PC-3 (cell line): ENCODE data around the gene SIK1. TPM values are rescaled to one million over a fixed set of nuclear protein-coding genes. Genes with fewer than 3 reads are reported as not detected.
"Not testable (repeated sequence)": the region's sequence is repeated elsewhere in the genome, so short reads cannot be mapped to it uniquely, and the experiment has no call there.

Experiments used
- ATAC-seq: fragments of 200-7000 bp; cut with Tn5 transposase; 2 replicates; pipeline ENCODE4 v1.9.1; 2020; ENCODE audit warnings: mild to moderate bottlenecking, moderate library complexity
- BruUV-seq: library from RNA; stranded (reverse); fragments of 400-500 nt; replicated peaks from 2 replicates; lab custom pipeline; 2021; lab: Mats Ljungman, UMichigan
- CTCF ChIA-PET: fragments of 300-600 bp; sonication (Branson Sonifier 250); formaldehyde crosslinking; loops from one replicate; lab custom pipeline; 2022; ENCODE audit warnings: antibody characterized with exemption; lab: Charles Lee
- POLR2A ChIA-PET: fragments of 300-600 bp; sonication (Branson Sonifier 250); formaldehyde crosslinking; loops from one replicate; lab custom pipeline; 2022; ENCODE audit warnings: antibody characterized with exemption; ENCODE audit not compliant: unreplicated experiment; lab: Charles Lee
- DNase-seq: peaks from one replicate; pipeline ENCODE4 v3.0.0-alpha.2; 2015
- H2AFZ ChIP-seq: fragments of 300-600 bp; sonication (generic); 2 replicates; pipeline ENCODE4 v1.6.0; 2016; ENCODE audit warnings: antibody characterized with exemption, low read length
- H3F3A ChIP-seq: fragments of 300-600 bp; sonication (generic); one replicate; pipeline ENCODE4 v1.6.0; 2017; ENCODE audit warnings: antibody characterized with exemption, low read length, control low read depth, mild to moderate bottlenecking; ENCODE audit not compliant: unreplicated experiment
- H3K27ac ChIP-seq: fragments of 300-600 bp; sonication (generic); 2 replicates; pipeline ENCODE4 v1.5.1; 2016; ENCODE audit warnings: mild to moderate bottlenecking, low read length
- H3K27me3 ChIP-seq: fragments of 300-600 bp; sonication (generic); 2 replicates; pipeline ENCODE4 v1.6.1; 2016; ENCODE audit warnings: low read length, mixed read lengths
- H3K36me3 ChIP-seq: fragments of 300-600 bp; sonication (generic); 2 replicates; pipeline ENCODE4 v1.6.1; 2016; ENCODE audit warnings: low read depth, mixed run types, low read length, mixed read lengths
- H3K4me1 ChIP-seq: fragments of 300-600 bp; sonication (generic); 2 replicates; pipeline ENCODE4 v1.5.1; 2016; ENCODE audit warnings: low read length; ENCODE audit not compliant: insufficient read depth
- H3K4me2 ChIP-seq: fragments of 300-600 bp; sonication (generic); 2 replicates; pipeline ENCODE4 v1.6.0; 2016; ENCODE audit warnings: low read length
- H3K4me3 ChIP-seq: fragments of 300-600 bp; sonication (generic); 2 replicates; pipeline ENCODE4 v1.5.1; 2016; ENCODE audit warnings: mild to moderate bottlenecking, low read length, mixed read lengths
- H3K79me2 ChIP-seq: fragments of 300-600 bp; sonication (generic); 2 replicates; pipeline ENCODE4 v1.6.1; 2017; ENCODE audit warnings: low read length, mixed read lengths
- H3K9ac ChIP-seq: fragments of 300-600 bp; sonication (generic); 2 replicates; pipeline ENCODE4 v1.6.0; 2016; ENCODE audit warnings: mild to moderate bottlenecking, low read length
- H3K9me2 ChIP-seq: fragments of 300-600 bp; sonication (generic); replicated peaks from 2 replicates; pipeline ENCODE4 v1.6.1; 2016; ENCODE audit warnings: mixed run types, low read length, mixed read lengths
- H3K9me3 ChIP-seq: fragments of 300-600 bp; sonication (generic); 2 replicates; pipeline ENCODE4 v1.6.1; 2016; ENCODE audit warnings: low read length, mixed read lengths
- H4K20me1 ChIP-seq: fragments of 300-600 bp; sonication (generic); 2 replicates; pipeline ENCODE4 v1.6.1; 2016; ENCODE audit warnings: low read length, mixed read lengths
- intact Hi-C: fragments of 100-400 bp; cut with micrococcal nuclease; formaldehyde crosslinking; loops from 2 replicates; pipeline ENCODE4 v1.9.0; 2023
- total RNA-seq: library from RNA; depleted of rRNA; stranded (reverse); fragments of >200 nt; gene quantifications from 2 replicates; pipeline ENCODE4 v1.2.3, GENCODE V29; 2014

The SIK1 gene
- total RNA-seq, 1 experiment from 2014 or later, result 107 TPM

DNA sequence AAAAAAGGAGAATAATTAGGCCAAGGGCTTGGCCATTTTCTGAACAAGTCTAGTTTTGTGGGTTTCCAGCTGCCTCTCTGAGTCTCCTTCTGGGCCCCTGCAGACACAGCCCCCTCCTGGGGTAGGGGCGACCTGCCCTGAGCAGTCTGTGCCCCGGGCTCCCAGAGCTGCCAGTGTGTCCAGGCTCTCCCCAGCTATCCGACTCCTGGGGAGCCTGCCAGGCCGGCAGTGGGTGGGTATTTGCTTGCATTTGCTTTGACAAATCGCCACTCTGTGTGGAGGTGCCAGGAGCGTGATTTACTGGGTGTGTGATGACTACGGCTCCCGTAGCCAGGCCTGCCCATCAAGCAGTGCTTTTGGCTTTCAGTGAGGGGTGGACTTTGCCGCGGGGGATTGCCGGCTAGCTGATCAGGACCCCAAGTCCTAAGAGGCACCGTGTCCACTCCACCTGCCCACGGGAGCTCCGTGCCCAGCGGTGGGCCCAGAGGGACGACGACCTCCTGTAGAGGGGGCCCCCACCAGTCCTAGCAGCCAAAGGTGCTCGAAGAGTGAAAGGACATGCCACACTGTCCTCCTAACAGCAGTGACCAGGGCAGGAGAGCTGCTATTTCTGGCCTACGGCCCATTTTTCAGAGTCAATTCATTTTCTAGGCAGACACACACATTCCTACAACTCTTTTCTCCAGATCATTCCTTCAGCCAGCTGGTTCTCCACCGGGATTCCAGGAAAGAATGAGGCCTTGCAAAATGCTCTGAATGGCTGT lies 36.7 kb upstream of the SIK1 start:
- H3K27ac ChIP-seq, CTCF ChIA-PET, H3K9me2 ChIP-seq, BruUV-seq, H2AFZ ChIP-seq, POLR2A ChIA-PET, H3K4me1 ChIP-seq, H3K4me2 ChIP-seq, H3K9ac ChIP-seq, H4K20me1 ChIP-seq, H3K4me3 ChIP-seq, H3K27me3 ChIP-seq, H3K36me3 ChIP-seq, H3F3A ChIP-seq, H3K79me2 ChIP-seq, intact Hi-C loops, H3K9me3 ChIP-seq, DNase-seq: not testable (repeated sequence)
- peak; percentile 74 for ATAC-seq

DNA sequence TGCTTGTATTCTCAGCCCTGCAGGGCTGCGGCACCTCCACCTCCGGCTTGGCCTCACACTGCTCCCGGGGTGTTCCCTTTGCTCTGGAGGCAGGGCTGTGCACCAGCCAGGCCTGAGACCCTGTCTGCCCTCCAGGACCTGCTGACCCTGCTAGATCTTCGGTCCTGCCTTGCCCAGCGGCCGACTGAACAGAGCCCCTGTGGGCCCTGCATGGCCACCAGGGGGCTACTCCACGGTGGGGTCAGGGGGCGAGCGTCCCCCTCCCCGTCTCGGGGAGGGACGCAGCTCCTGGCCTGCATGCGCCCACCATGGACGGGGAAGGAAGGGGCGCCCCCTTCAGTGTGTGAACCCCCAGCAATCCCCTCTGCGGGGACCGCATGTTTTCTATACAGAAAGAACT lies 36.0 kb upstream of the SIK1 start:
- DNase-seq, CTCF ChIA-PET, BruUV-seq, ATAC-seq, H3K9ac ChIP-seq, H3K9me3 ChIP-seq, POLR2A ChIA-PET, H3F3A ChIP-seq, H2AFZ ChIP-seq, H3K79me2 ChIP-seq, H3K4me2 ChIP-seq, H3K4me3 ChIP-seq, H3K4me1 ChIP-seq, H3K27me3 ChIP-seq, H3K9me2 ChIP-seq, H3K36me3 ChIP-seq, H4K20me1 ChIP-seq, intact Hi-C loops, H3K27ac ChIP-seq: not testable (repeated sequence)

DNA sequence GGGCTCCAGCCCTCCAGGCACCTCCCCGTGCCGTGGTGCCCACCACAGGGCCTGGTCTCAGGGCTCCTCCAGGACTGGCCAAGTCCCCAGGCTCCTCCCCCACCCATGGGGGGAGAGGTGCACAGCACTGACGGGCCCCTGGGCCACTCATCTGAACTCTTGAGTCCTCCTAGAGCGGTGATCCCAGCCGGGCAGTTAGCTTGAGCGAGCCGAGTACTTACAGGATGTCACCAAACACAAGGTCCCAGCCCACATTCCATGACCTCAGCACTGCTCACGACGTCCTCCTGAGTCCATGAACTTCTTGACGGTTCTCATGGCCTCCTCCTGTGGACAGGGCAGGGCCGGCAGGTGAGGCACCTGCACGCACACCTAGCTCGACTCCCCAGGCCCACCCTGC lies 33.5 kb upstream of the SIK1 start:
- POLR2A ChIA-PET, BruUV-seq, H3K27ac ChIP-seq, H3K9me2 ChIP-seq, H3K4me2 ChIP-seq, H3K9me3 ChIP-seq, H3K36me3 ChIP-seq, CTCF ChIA-PET, H3F3A ChIP-seq, ATAC-seq, H3K27me3 ChIP-seq, H2AFZ ChIP-seq, H3K9ac ChIP-seq, intact Hi-C loops, H4K20me1 ChIP-seq, H3K4me3 ChIP-seq, H3K4me1 ChIP-seq, DNase-seq, H3K79me2 ChIP-seq: not testable (repeated sequence)

DNA sequence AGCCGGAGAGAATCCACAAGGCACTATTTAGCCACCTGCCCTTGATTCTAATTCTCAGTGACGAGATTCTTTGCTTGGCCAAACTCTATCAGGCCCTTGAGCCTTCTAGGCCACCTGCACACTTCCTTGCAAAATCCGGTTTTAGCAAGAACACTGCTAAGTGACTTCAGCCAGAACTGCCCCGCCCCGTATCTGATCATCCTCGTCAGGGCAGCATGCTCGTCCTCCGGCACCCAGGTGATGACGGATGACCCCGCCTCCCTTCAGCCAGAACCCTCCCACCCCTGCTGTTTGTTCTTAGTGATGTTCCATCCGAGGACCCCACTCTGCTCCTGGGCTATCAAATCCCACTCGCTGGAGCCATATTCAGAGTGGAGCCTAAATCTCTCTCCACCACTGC lies 32.1 kb upstream of the SIK1 start:
- H3K79me2 ChIP-seq, H3K27ac ChIP-seq, H3K4me2 ChIP-seq, H3K9me2 ChIP-seq, POLR2A ChIA-PET, H4K20me1 ChIP-seq, DNase-seq, H3K4me3 ChIP-seq, H2AFZ ChIP-seq, intact Hi-C loops, H3K27me3 ChIP-seq, H3K9ac ChIP-seq, H3K4me1 ChIP-seq, BruUV-seq, CTCF ChIA-PET, ATAC-seq, H3K9me3 ChIP-seq, H3K36me3 ChIP-seq, H3F3A ChIP-seq: not testable (repeated sequence)

DNA sequence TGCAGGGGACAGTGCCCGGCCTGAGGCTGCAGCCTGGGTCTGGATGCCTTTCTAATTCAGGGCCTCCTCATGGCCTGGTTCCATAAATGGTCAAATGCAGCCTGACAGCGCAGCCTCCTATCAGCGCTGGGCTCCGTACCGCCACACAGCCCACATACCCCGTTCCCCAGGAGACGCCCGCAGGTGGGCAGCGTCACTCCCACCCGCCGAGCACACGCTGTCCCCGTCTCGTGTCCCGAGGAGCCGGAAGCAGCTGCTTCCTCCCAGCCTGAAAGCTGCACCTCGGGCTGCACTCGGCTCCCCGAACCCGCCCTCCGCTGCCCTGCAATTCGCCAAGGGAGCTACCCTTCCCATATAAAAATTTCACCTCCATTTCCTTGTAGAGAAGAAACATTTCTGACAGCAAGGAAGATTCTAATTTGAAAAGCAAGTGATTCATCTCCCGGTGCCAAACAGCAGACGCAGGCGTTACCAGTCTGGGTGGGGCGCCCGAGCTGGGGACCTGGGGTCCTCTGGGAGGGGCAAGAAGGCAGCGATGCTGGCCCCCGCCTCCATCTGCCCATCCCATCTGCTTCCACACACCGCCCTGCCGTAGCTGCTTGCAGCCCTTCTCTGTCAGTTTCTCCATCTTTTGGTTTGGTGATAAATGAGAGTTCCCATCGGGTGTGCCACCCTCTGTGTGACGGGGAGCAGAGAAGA lies 29.8 kb upstream of the SIK1 start:
- ATAC-seq, H3K4me1 ChIP-seq, H4K20me1 ChIP-seq, H3K27me3 ChIP-seq, H3K9me3 ChIP-seq, H3K9me2 ChIP-seq, intact Hi-C loops, H3K79me2 ChIP-seq, H3F3A ChIP-seq, POLR2A ChIA-PET, H3K36me3 ChIP-seq, CTCF ChIA-PET, H3K9ac ChIP-seq, H2AFZ ChIP-seq, DNase-seq, BruUV-seq, H3K27ac ChIP-seq, H3K4me2 ChIP-seq, H3K4me3 ChIP-seq: not testable (repeated sequence)

DNA sequence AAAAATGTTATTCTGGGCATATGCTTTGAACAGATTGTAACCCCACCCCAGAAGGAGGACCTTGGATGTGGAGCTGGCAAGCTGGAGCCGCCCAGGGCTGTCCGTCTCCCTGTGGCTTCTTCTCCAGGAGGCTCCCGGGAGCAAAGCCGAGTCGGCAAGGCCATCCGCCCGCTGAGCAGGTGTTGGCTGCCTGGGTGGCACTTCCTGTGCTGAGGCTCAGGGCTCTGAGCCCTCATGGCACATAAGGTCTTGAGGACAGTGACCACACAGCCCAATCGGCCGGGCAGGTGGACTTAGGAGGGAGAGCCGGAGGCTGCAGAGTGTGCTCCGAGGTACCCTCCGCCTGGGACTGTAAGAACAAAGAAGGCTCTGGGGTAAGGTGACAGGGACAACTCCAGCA lies 28.8 kb upstream of the SIK1 start:
- H3K27ac ChIP-seq, BruUV-seq, H3K36me3 ChIP-seq, H3K9me2 ChIP-seq, H3K79me2 ChIP-seq, H3K9ac ChIP-seq, H4K20me1 ChIP-seq, CTCF ChIA-PET, DNase-seq, H3F3A ChIP-seq, ATAC-seq, intact Hi-C loops, H3K4me3 ChIP-seq, H3K9me3 ChIP-seq, H3K4me2 ChIP-seq, POLR2A ChIA-PET, H2AFZ ChIP-seq, H3K27me3 ChIP-seq, H3K4me1 ChIP-seq: not testable (repeated sequence)
